NB4 (cell line): ENCODE measurements around the gene TAF5L.

ENCODE experiments used
- MAX ChIP-seq: IDR thresholded peaks from 2 replicates; pipeline ENCODE4 v1.6.1; 2011; ENCODE audit warnings: low read depth, low read length
- POLR2A ChIP-seq: IDR thresholded peaks from 2 replicates; pipeline ENCODE4 v1.6.1; 2011; ENCODE audit warnings: mild to moderate bottlenecking; ENCODE audit not compliant: insufficient read length; ENCODE audit errors: extremely low read depth

DNA sequence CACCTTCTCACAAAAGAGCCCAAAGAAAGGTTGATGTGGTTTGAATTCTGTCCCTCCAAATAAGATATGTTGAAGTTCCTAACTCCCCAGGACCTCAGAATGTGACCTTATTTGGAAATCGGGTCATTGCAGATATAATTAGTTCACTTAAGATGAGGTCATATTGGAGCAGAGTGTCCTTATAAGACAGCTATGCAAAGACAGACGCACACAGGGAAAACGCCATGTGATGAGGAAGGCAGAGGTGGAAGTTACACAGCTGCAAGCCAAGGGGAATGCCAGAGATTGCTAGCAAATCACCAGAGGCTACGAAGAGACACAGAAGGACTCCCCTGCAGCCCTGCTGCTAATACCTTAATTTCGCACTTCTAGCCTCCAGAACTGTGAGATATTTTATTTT is 62.2 kb downstream of the TAF5L start:
- TF ChIP-seq MAX (no peak), POLR2A (no peak)
